Spleen (tissue), 7 donors: ENCODE results near the gene RFXAP.

Experiments used
- POLR2A ChIP-seq, 3 donors: fragments of 450-650 bp; IDR thresholded peaks; one replicate each; pipeline ENCODE4 v1.5.1; 2017; ENCODE audit warnings: antibody characterized with exemption in 3 of 3, mild to moderate bottlenecking in 1 of 3
- TF ChIP-seq, protein P1 (sequence below), 11 experiments: fragments of 200-600 bp in 7 of 11; fragments of 450-650 bp in 4 of 11; sonication (generic) in 4 of 11; IDR thresholded peaks in 8 of 11; conservative IDR thresholded peaks in 3 of 11; 1 replicate in 7 of 11; 2 replicates in 4 of 11; pipeline versions ENCODE4 v1.4.0 to v1.8.0; 2016 to 2021; ENCODE audit warnings: antibody characterized with exemption in 11 of 11, inconsistent platforms in 4 of 11, mild to moderate bottlenecking in 1 of 11
- donor health status: DM: no; HTN: no; CAD: no; lungs with moderate emphysema.
- donor health status: DM: no; HTN: no; CAD: no.
- donor health status: DM: no; HTN: no; CAD: no.

DNA sequence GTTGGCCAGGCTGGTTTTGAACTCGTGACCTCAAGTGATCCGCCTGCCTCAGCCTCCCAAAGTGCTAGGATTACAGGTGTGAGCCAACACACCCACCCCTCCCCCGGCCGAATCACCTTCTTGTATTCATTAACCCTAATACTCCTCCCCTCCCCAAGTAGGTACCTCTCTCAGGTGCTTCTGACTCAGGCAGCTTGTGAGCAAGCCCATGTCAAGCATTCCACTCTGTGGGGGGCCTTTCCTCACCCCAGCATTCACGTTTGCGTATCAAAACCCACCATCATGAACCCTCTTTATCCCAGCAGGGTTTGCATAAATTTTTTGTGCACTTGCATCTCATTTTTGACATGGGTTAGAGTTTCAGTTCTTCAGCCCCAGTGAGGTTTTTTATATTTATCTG is 23.6 kb upstream of the RFXAP start:
- TF ChIP-seq, protein P1, sequence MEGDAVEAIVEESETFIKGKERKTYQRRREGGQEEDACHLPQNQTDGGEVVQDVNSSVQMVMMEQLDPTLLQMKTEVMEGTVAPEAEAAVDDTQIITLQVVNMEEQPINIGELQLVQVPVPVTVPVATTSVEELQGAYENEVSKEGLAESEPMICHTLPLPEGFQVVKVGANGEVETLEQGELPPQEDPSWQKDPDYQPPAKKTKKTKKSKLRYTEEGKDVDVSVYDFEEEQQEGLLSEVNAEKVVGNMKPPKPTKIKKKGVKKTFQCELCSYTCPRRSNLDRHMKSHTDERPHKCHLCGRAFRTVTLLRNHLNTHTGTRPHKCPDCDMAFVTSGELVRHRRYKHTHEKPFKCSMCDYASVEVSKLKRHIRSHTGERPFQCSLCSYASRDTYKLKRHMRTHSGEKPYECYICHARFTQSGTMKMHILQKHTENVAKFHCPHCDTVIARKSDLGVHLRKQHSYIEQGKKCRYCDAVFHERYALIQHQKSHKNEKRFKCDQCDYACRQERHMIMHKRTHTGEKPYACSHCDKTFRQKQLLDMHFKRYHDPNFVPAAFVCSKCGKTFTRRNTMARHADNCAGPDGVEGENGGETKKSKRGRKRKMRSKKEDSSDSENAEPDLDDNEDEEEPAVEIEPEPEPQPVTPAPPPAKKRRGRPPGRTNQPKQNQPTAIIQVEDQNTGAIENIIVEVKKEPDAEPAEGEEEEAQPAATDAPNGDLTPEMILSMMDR (IDR thresholded peaks at IDR 0.05 in 8 of 11, conservative IDR thresholded peaks at IDR 0.05 in 3 of 11): no peak
- no peak for TF ChIP-seq POLR2A (IDR thresholded peaks at IDR 0.05)
